ENCODE results near the gene RSPH3. TPM values are rescaled to one million over a fixed set of nuclear protein-coding genes. Genes with fewer than 3 reads are reported as not detected.

The RSPH3 gene, protein sequence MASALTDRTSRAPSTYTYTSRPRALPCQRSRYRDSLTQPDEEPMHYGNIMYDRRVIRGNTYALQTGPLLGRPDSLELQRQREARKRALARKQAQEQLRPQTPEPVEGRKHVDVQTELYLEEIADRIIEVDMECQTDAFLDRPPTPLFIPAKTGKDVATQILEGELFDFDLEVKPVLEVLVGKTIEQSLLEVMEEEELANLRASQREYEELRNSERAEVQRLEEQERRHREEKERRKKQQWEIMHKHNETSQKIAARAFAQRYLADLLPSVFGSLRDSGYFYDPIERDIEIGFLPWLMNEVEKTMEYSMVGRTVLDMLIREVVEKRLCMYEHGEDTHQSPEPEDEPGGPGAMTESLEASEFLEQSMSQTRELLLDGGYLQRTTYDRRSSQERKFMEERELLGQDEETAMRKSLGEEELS
- 6.5 and 10.0 TPM in 2 replicates for total RNA-seq

DNA sequence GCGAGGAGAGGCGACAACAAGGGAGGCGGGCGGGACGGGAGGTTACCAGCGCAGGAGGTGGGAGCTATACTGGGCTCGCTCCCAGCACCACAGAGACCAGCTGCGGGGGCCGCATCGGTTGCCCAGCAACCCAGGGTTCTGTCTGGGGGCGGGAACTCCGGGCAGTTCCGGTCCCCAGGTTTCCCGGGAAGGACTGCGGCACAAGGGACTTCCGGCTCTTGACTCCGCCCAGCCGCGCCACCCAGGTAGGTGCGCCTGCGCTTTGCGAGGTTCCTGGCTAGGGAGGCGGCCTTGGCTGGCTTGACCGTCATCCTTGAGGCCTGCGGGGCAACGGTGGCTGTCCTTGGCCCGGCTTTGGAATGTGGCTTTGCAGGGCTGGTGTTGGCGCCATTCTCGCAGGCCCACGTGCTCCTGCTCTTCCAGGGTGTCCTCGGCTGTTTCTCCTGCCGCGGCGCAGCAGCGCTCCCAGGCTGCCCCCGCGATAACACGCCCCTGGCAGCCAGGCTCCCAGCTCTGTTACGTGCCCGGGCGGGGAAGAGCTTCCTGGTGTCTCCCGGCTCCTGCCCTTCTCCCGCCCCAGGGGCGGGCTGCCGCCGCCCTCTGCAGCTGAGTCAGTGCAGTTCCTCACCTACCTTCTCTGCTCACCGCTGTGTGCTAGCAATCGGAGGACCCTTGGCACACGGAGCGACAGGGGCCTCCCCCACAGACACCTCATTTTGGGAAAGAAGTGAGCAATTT is at the start of gene RSPH3:
RSPH3 (minus strand) TSS at position 537 of the 738 bp plus-strand sequence. CDS start 652 bp downstream, outside the sequence.

DNA sequence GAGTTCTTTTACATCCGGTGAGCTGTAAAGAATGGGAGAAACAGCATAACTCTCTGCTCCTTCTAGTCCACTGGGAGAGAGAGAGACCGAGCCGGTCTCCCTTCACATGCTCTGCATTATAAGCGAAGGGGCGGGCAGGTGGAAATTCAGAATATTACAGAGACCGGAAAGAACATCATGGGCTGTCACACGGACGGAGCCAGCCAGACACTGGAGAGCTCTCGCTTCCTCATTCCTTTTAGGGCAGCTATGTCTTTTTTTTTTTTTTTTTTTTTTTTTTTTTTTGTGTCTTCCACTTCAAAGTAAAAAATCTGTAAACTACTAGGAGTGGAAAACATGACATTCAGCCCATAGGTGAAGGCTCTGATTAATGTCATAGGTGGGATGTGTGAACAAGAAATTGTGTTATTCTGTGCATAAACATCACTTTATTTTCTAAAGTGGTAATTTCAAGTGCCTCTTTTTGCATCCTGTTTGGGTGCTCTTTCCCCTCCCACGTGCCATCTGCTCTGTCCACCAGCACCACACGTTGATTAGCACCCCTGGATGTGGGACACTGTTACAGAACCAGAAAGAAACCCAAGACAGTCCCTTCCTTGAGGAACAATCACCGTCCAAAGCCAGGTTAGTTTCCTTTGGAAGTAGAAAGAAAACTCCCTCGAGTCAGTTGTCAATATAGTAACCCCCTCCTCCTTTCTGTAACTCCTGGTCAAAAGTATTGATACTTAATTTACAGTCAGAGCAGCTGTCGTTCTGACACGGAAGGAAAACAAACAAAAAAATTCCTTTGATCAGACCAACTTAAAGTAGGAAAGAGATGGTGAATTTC is 45.1 kb upstream of the RSPH3 start, which contains the start of gene TAGAP:
TAGAP (minus strand) TSS at position 93 of the 829 bp plus-strand sequence. CDS start 845 bp downstream, outside the sequence.

Other genes starting within 250 kb of the RSPH3 start
- gene EZR, start 180.8 kb downstream of the RSPH3 start, total RNA-seq, result 193 and 451 TPM in 2 replicates
- gene TAGAP, start 44.8 kb upstream of the RSPH3 start, total RNA-seq, result under 0.01 TPM in 1 of 2 replicates, not detected in the other
- gene FNDC1, start 169.2 kb upstream of the RSPH3 start, total RNA-seq, result not detected in 2 replicates